ENCODE measurements around the gene SNPH.

DNA sequence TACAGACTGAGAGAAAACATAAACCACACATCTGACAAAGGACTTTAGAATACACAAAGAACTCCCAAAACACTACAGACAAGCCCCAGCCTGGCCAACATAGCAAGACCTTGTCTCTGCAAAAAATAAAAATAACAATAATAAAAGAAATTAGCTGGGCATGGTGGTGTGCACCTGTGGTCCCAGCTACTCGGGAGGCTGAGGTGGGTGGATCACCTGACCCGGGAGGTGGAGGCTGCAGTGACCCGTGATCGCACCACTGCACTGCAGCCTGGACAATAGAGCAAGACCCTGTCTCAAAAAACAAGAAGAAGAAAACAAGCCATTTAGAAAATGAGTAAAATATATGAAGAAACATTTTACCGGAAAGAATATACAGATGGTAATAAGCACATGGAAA, 49.7 kb downstream of the SNPH start:
- TF ChIP-seq EZH2phosphoT487 (IDR thresholded peaks at IDR 0.05; ENCODE audit: borderline replicate concordance), result no peak
- TF ChIP-seq, protein P1, sequence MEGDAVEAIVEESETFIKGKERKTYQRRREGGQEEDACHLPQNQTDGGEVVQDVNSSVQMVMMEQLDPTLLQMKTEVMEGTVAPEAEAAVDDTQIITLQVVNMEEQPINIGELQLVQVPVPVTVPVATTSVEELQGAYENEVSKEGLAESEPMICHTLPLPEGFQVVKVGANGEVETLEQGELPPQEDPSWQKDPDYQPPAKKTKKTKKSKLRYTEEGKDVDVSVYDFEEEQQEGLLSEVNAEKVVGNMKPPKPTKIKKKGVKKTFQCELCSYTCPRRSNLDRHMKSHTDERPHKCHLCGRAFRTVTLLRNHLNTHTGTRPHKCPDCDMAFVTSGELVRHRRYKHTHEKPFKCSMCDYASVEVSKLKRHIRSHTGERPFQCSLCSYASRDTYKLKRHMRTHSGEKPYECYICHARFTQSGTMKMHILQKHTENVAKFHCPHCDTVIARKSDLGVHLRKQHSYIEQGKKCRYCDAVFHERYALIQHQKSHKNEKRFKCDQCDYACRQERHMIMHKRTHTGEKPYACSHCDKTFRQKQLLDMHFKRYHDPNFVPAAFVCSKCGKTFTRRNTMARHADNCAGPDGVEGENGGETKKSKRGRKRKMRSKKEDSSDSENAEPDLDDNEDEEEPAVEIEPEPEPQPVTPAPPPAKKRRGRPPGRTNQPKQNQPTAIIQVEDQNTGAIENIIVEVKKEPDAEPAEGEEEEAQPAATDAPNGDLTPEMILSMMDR (conservative IDR thresholded peaks at IDR 0.05; ENCODE audit: low read length), result no peak
